B cell (primary cell): ENCODE results near the gene ARHGAP18. TPM values are rescaled to one million over a fixed set of nuclear protein-coding genes. Genes with fewer than 3 reads are reported as not detected.

Source experiments
- ATAC-seq: fragments of 200-7000 bp; cut with Tn5 transposase; one replicate; pipeline ENCODE4 v1.10.0; 2021; ENCODE audit warnings: low read depth, mild to moderate bottlenecking, moderate number of reproducible peaks, moderate library complexity
- CTCF ChIA-PET: fragments of 350-600 bp; sonication (Branson Sonifier 250); formaldehyde crosslinking; loops from one replicate; lab custom pipeline; 2021; ENCODE audit warnings: antibody characterized with exemption, inconsistent platforms; lab: Charles Lee
- POLR2A ChIA-PET: fragments of 350-600 bp; sonication (Branson Sonifier 250); formaldehyde crosslinking; loops from one replicate; lab custom pipeline; 2021; ENCODE audit warnings: antibody characterized with exemption; lab: Charles Lee
- DNase-seq: peaks from one replicate; pipeline ENCODE4 v3.0.0; 2013
- H2AFZ ChIP-seq: 2 replicates; pipeline ENCODE4 v1.6.1; 2012; ENCODE audit warnings: mild to moderate bottlenecking, low read depth, low read length; ENCODE audit not compliant: insufficient read depth, poor library complexity, severe bottlenecking
- H3K27ac ChIP-seq, 2 donors: 1 replicate in 1 of 2; 2 replicates in 1 of 2; pipeline ENCODE4 v1.5.1; 2012 to 2013; ENCODE audit warnings: low read length in 2 of 2, mild to moderate bottlenecking in 2 of 2, moderate library complexity in 1 of 2
- H3K27me3 ChIP-seq, 4 experiments: fragments of 200-600 bp in 1 of 4; sonication (generic) in 1 of 4; replicated peaks in 1 of 4; 1 replicate in 2 of 4; 2 replicates in 2 of 4; pipeline versions ENCODE4 v1.6.1 to v1.7.0; 2013 to 2016; ENCODE audit warnings: low read length in 3 of 4, mild to moderate bottlenecking in 2 of 4, mixed read lengths in 1 of 4, moderate library complexity in 1 of 4; ENCODE audit not compliant: insufficient read depth in 4 of 4, control insufficient read depth in 3 of 4; ENCODE audit errors: control extremely low read depth in 1 of 4
- H3K36me3 ChIP-seq, 2 experiments: replicated peaks in 1 of 2; 1 replicate in 1 of 2; 2 replicates in 1 of 2; pipeline versions ENCODE4 v1.6.1 to v1.7.1; 2013; ENCODE audit warnings: low read length in 1 of 2; ENCODE audit not compliant: insufficient read depth in 2 of 2, control insufficient read depth in 1 of 2; ENCODE audit errors: control extremely low read depth in 1 of 2, extremely low read depth in 1 of 2
- H3K4me1 ChIP-seq, 2 donors: fragments of 200-600 bp in 1 of 2; sonication (generic) in 1 of 2; 1 replicate in 1 of 2; 2 replicates in 1 of 2; pipeline versions ENCODE4 v1.5.1 to v1.6.1; 2013 to 2017; ENCODE audit warnings: low read length in 2 of 2; ENCODE audit not compliant: control insufficient read depth in 2 of 2, insufficient read depth in 2 of 2
- H3K4me2 ChIP-seq: replicated peaks from 2 replicates; pipeline ENCODE3; 2012; ENCODE audit warnings: mild to moderate bottlenecking, low read depth, low read length; ENCODE audit not compliant: poor library complexity, severe bottlenecking
- H3K4me3 ChIP-seq, 5 experiments: fragments of 200-600 bp in 1 of 5; sonication (generic) in 1 of 5; 1 replicate in 3 of 5; 2 replicates in 2 of 5; pipeline versions ENCODE4 v1.5.1 to v1.7.0; 2011 to 2016; ENCODE audit warnings: low read length in 4 of 5, mild to moderate bottlenecking in 4 of 5, low read depth in 2 of 5, control low read depth in 1 of 5, moderate library complexity in 1 of 5; ENCODE audit not compliant: insufficient read depth in 1 of 5; ENCODE audit errors: control extremely low read depth in 1 of 5, extremely low read depth in 1 of 5
- H3K79me2 ChIP-seq: fragments of 200-600 bp; sonication (generic); one replicate; pipeline ENCODE4 v1.6.0; 2016; ENCODE audit warnings: low read length; ENCODE audit not compliant: control insufficient read depth, insufficient read depth
- H3K9ac ChIP-seq: fragments of 200-600 bp; sonication (generic); 2 replicates; pipeline ENCODE4 v1.6.1; 2017; ENCODE audit warnings: mild to moderate bottlenecking, low read length, moderate library complexity
- H3K9me3 ChIP-seq, 3 donors: one replicate each; pipeline versions ENCODE4 v1.6.1 to v1.7.1; 2013; ENCODE audit warnings: low read length in 2 of 3; ENCODE audit not compliant: control insufficient read depth in 2 of 3, insufficient read depth in 1 of 3; ENCODE audit errors: control extremely low read depth in 1 of 3
- H4K20me1 ChIP-seq: 2 replicates; pipeline ENCODE4 v1.6.0; 2012; ENCODE audit warnings: mild to moderate bottlenecking, low read length; ENCODE audit not compliant: insufficient read depth, control insufficient read depth, poor library complexity, severe bottlenecking
- H3K27ac Mint-ChIP-seq: one replicate; pipeline ENCODE4 v1.8.0; 2021; ENCODE audit warnings: mixed read lengths
- H3K27me3 Mint-ChIP-seq: one replicate; pipeline ENCODE4 v1.8.0; 2021; ENCODE audit warnings: mixed read lengths
- H3K4me1 Mint-ChIP-seq: one replicate; pipeline ENCODE4 v1.8.0; 2021; ENCODE audit warnings: mixed read lengths
- H3K4me3 Mint-ChIP-seq: one replicate; pipeline ENCODE4 v1.8.0; 2021; ENCODE audit warnings: mixed read lengths
- H3K9me3 Mint-ChIP-seq: one replicate; pipeline ENCODE4 v1.8.0; 2022; ENCODE audit warnings: mixed read lengths; ENCODE audit not compliant: insufficient read depth
- CTCF ChIP-seq: fragments of 200-600 bp; IDR thresholded peaks from one replicate; pipeline ENCODE4 v1.8.0; 2022; ENCODE audit warnings: antibody characterized with exemption, mild to moderate bottlenecking
- EZH2 ChIP-seq: IDR thresholded peaks from 2 replicates; pipeline ENCODE4 v1.6.1; 2012; ENCODE audit warnings: borderline replicate concordance, low read depth, mild to moderate bottlenecking, moderate library complexity, low read length; ENCODE audit not compliant: insufficient read depth, poor library complexity, severe bottlenecking
- WGBS: methylation state at CpG from one replicate; pipeline ENCODE4 v1.1.5; 2013; ENCODE audit warnings: missing lambda C conversion rate; ENCODE audit not compliant: insufficient coverage; 5-methylcytosine and 5-hydroxymethylcytosine counted together
- intact Hi-C: fragments of 100-400 bp; cut with micrococcal nuclease; formaldehyde crosslinking; loops from one replicate; pipeline ENCODE4 v1.10.0; 2022
- polyA plus RNA-seq: library from polyadenylated mRNA; depleted of rRNA; stranded (reverse); fragments of >200 nt; gene quantifications from 2 replicates; pipeline ENCODE4 v1.2.3, GENCODE V29; 2012
- total RNA-seq, 2 donors: library from RNA; stranded (reverse); fragments of 120-200 nt in 1 of 2; gene quantifications; 1 replicate in 1 of 2; 2 replicates in 1 of 2; pipeline versions ENCODE4 v1.2.3 to v1.2.4, GENCODE V29; 2013 to 2022

ARHGAP18 gene
- total and polyA plus RNA-seq, 2 donors (not counting 1 experiment from before 2014, with no cell fraction given) = 0.95 to 3.9 TPM

- no peaks in the 10 kb centered on the region for H3K4me1 Mint-ChIP-seq
- H3K79me2 ChIP-seq = no peaks in the 10 kb centered on the region
- intact Hi-C loops = loop anchor here (2.0 to 10.0 kb wide), 2 partner anchors 54 to 110 kb away; no protein-coding TSS in a partner anchor
- H3K27me3 Mint-ChIP-seq = no peaks in the 10 kb centered on the region
- POLR2A ChIA-PET = no interaction called here
- H3K36me3 ChIP-seq = no peaks in the 10 kb centered on the region
- no peaks in the 10 kb centered on the region for H3K9me3 Mint-ChIP-seq
- no peaks in the 10 kb centered on the region for H4K20me1 ChIP-seq
- no CpG with 5 or more reads among the region's 4 CpGs for WGBS
- no peak overlapping the region for H3K4me3 ChIP-seq
- CTCF ChIA-PET = interaction anchor here (1.8 to 2.5 kb wide), 4 partner anchors 23 to 400 kb away, joined by 6 to 15 read pairs (median 8); no protein-coding TSS in a partner anchor
- H3K27me3 ChIP-seq = no peaks in the 10 kb centered on the region
- H3K9me3 ChIP-seq = no peaks in the 10 kb centered on the region
- H3K27ac ChIP-seq = no peak overlapping the region
- H3K9ac ChIP-seq = no peak overlapping the region
- no peak overlapping the region for H3K4me3 Mint-ChIP-seq
- peak; percentile 57 for ATAC-seq
- peak; percentile 47 for DNase-seq
- H3K4me2 ChIP-seq = no peak overlapping the region
- TF ChIP-seq EZH2 = no peak
- peak; percentile 31 for TF ChIP-seq CTCF
- no peaks in the 10 kb centered on the region for H3K4me1 ChIP-seq
- H3K27ac Mint-ChIP-seq = no peak overlapping the region
- no peak overlapping the region for H2AFZ ChIP-seq
Observed at GRCh38 chr6:129621252-129621651, 88.7 kb downstream of the ARHGAP18 start.

- no peaks in the 10 kb centered on the region for H3K36me3 ChIP-seq
- Mint-ChIP-seq H3K27ac (no peak overlapping the region), H3K9me3 (no peaks in the 10 kb centered on the region), H3K4me1 (no peaks in the 10 kb centered on the region), H3K27me3 (no peaks in the 10 kb centered on the region), H3K4me3 (no peak overlapping the region)
- no peaks in the 10 kb centered on the region for H4K20me1 ChIP-seq
- no peak overlapping the region for H2AFZ ChIP-seq
- H3K27ac ChIP-seq = no peak overlapping the region
- H3K4me2 ChIP-seq = no peak overlapping the region
- no peak for TF ChIP-seq CTCF
- no peak for TF ChIP-seq EZH2
- no peak overlapping the region for H3K4me3 ChIP-seq
- intact Hi-C loops = loop anchor here (2.0 to 10.0 kb wide), 2 partner anchors 55 to 111 kb away; no protein-coding TSS in a partner anchor
- ATAC-seq = no peak
- DNase-seq = no peak
- H3K9me3 ChIP-seq = no peaks in the 10 kb centered on the region
- no peaks in the 10 kb centered on the region for H3K27me3 ChIP-seq
- POLR2A ChIA-PET = no interaction called here
- CTCF ChIA-PET = no interaction called here
- H3K79me2 ChIP-seq = no peaks in the 10 kb centered on the region
- H3K4me1 ChIP-seq = no peaks in the 10 kb centered on the region
- H3K9ac ChIP-seq = no peak overlapping the region
Observed at GRCh38 chr6:129620234-129620610, 89.8 kb downstream of the ARHGAP18 start.
